ENCODE measurements around the gene SNAP25.

The SNAP25 gene

GRCh38 chr20:10228330-10228729 is 9.7 kb downstream of the SNAP25 start:
- no peak for DNase-seq
- WGBS (ENCODE audit: insufficient coverage): 100% methylated on average over 1 of the region's 2 CpGs
- H3K4me3 ChIP-seq (ENCODE audit: control insufficient read depth in 1 of 7, extremely low read depth in 1 of 7, insufficient read depth in 4 of 7, low read depth in 2 of 7, low read length in 6 of 7): no peak overlapping the region
- POLR2A ChIA-PET: no interaction called here
- CTCF ChIA-PET: no interaction called here
- H3K27ac ChIP-seq (ENCODE audit: insufficient read depth in 1 of 2, low read depth in 1 of 2, low read length in 2 of 2, poor library complexity in 1 of 2, severe bottlenecking in 2 of 2): no peak overlapping the region
- no peaks in the 10 kb centered on the region for H3K9me3 ChIP-seq (ENCODE audit: control extremely low read depth in 1 of 5, control insufficient read depth in 4 of 5, insufficient read depth in 2 of 5, low read depth in 1 of 5, low read length in 4 of 5)
- no peaks in the 10 kb centered on the region for H3K36me3 ChIP-seq (ENCODE audit: control insufficient read depth in 4 of 4, insufficient read depth in 4 of 4, low read length in 3 of 4)
- peaks cover 0 to 14% (median 3%) of the 10 kb centered on the region in 4 experiments for H3K4me1 ChIP-seq (ENCODE audit: control extremely low read depth in 1 of 4, control insufficient read depth in 4 of 4, insufficient read depth in 4 of 4, low read length in 3 of 4)
- H3K27me3 ChIP-seq (replicated peaks in 2 of 5; ENCODE audit: control insufficient read depth in 4 of 5, insufficient read depth in 5 of 5, low read length in 4 of 5): no peaks in the 10 kb centered on the region

- CTCF ChIA-PET: interaction anchor here (1.2 kb wide), 1 partner anchor 11 kb away, joined by 3 read pairs; no protein-coding TSS in a partner anchor
- no peak for DNase-seq
- POLR2A ChIA-PET: no interaction called here
Observed at GRCh38 chr20:10231290-10231689, 12.7 kb downstream of the SNAP25 start.

GRCh38 chr20:10236540-10237533 is 18.2 kb downstream of the SNAP25 start:
- Histone ChIP-seq H3K4me3 (ENCODE audit: control insufficient read depth in 1 of 7, extremely low read depth in 1 of 7, insufficient read depth in 4 of 7, low read depth in 2 of 7, low read length in 6 of 7) (no peak overlapping the region), H3K36me3 (ENCODE audit: control insufficient read depth in 4 of 4, insufficient read depth in 4 of 4, low read length in 3 of 4) (no peaks in the 10 kb centered on the region)
- POLR2A ChIA-PET: no interaction called here

More at GRCh38 chr20:10231290-10231689, 12.7 kb downstream of the SNAP25 start:
- Histone ChIP-seq H3K36me3 (ENCODE audit: control insufficient read depth in 4 of 4, insufficient read depth in 4 of 4, low read length in 3 of 4) (no peaks in the 10 kb centered on the region), H3K27ac (ENCODE audit: insufficient read depth in 1 of 2, low read depth in 1 of 2, low read length in 2 of 2, poor library complexity in 1 of 2, severe bottlenecking in 2 of 2) (no peak overlapping the region), H3K9me3 (ENCODE audit: control extremely low read depth in 1 of 5, control insufficient read depth in 4 of 5, insufficient read depth in 2 of 5, low read depth in 1 of 5, low read length in 4 of 5) (no peaks in the 10 kb centered on the region), H3K4me1 (ENCODE audit: control extremely low read depth in 1 of 4, control insufficient read depth in 4 of 4, insufficient read depth in 4 of 4, low read length in 3 of 4) (no peaks in the 10 kb centered on the region), H3K27me3 (replicated peaks in 2 of 5; ENCODE audit: control insufficient read depth in 4 of 5, insufficient read depth in 5 of 5, low read length in 4 of 5) (no peaks in the 10 kb centered on the region), H3K4me3 (ENCODE audit: control insufficient read depth in 1 of 7, extremely low read depth in 1 of 7, insufficient read depth in 4 of 7, low read depth in 2 of 7, low read length in 6 of 7) (no peak overlapping the region)

GRCh38 chr20:10239954-10240353 is 21.3 kb downstream of the SNAP25 start:
- H3K27me3 ChIP-seq (replicated peaks in 2 of 5; ENCODE audit: control insufficient read depth in 4 of 5, insufficient read depth in 5 of 5, low read length in 4 of 5): no peaks in the 10 kb centered on the region
- peak; percentile 13 to 60 (median 57) for DNase-seq
- ChIA-PET CTCF (no interaction called here), POLR2A (no interaction called here)
- H3K9me3 ChIP-seq (ENCODE audit: control extremely low read depth in 1 of 5, control insufficient read depth in 4 of 5, insufficient read depth in 2 of 5, low read depth in 1 of 5, low read length in 4 of 5): no peaks in the 10 kb centered on the region
- no peak overlapping the region for H3K4me3 ChIP-seq (ENCODE audit: control insufficient read depth in 1 of 7, extremely low read depth in 1 of 7, insufficient read depth in 4 of 7, low read depth in 2 of 7, low read length in 6 of 7)
- no peak overlapping the region for H3K27ac ChIP-seq (ENCODE audit: insufficient read depth in 1 of 2, low read depth in 1 of 2, low read length in 2 of 2, poor library complexity in 1 of 2, severe bottlenecking in 2 of 2)
- 27% methylated on average over 4 of the region's 4 CpGs for WGBS (ENCODE audit: insufficient coverage)
- H3K4me1 ChIP-seq (ENCODE audit: control extremely low read depth in 1 of 4, control insufficient read depth in 4 of 4, insufficient read depth in 4 of 4, low read length in 3 of 4): peaks cover 0 to 8% (median 7%) of the 10 kb centered on the region in 4 experiments
- no peaks in the 10 kb centered on the region for H3K36me3 ChIP-seq (ENCODE audit: control insufficient read depth in 4 of 4, insufficient read depth in 4 of 4, low read length in 3 of 4)

More at GRCh38 chr20:10236540-10237533, 18.2 kb downstream of the SNAP25 start:
- Histone ChIP-seq H3K4me1 (ENCODE audit: control extremely low read depth in 1 of 4, control insufficient read depth in 4 of 4, insufficient read depth in 4 of 4, low read length in 3 of 4) (peaks cover 0 to 8% (median 7%) of the 10 kb centered on the region in 4 experiments), H3K9me3 (ENCODE audit: control extremely low read depth in 1 of 5, control insufficient read depth in 4 of 5, insufficient read depth in 2 of 5, low read depth in 1 of 5, low read length in 4 of 5) (no peaks in the 10 kb centered on the region), H3K27me3 (replicated peaks in 2 of 5; ENCODE audit: control insufficient read depth in 4 of 5, insufficient read depth in 5 of 5, low read length in 4 of 5) (no peaks in the 10 kb centered on the region), H3K27ac (ENCODE audit: insufficient read depth in 1 of 2, low read depth in 1 of 2, low read length in 2 of 2, poor library complexity in 1 of 2, severe bottlenecking in 2 of 2) (no peak overlapping the region)
- CTCF ChIA-PET: interaction anchor here (0.8 kb wide), 2 partner anchors 190 to 193 kb away, joined by 3 read pairs; no protein-coding TSS in a partner anchor
- 94% methylated on average over 10 of the region's 10 CpGs for WGBS (ENCODE audit: insufficient coverage)
- no peak for DNase-seq

GRCh38 chr20:10240655-10241054 is 22.0 kb downstream of the SNAP25 start:
- WGBS (ENCODE audit: insufficient coverage): 97% methylated on average over 7 of the region's 8 CpGs
- Histone ChIP-seq H3K36me3 (ENCODE audit: control insufficient read depth in 4 of 4, insufficient read depth in 4 of 4, low read length in 3 of 4) (no peaks in the 10 kb centered on the region), H3K9me3 (ENCODE audit: control extremely low read depth in 1 of 5, control insufficient read depth in 4 of 5, insufficient read depth in 2 of 5, low read depth in 1 of 5, low read length in 4 of 5) (no peaks in the 10 kb centered on the region), H3K27ac (ENCODE audit: insufficient read depth in 1 of 2, low read depth in 1 of 2, low read length in 2 of 2, poor library complexity in 1 of 2, severe bottlenecking in 2 of 2) (no peak overlapping the region), H3K4me3 (ENCODE audit: control insufficient read depth in 1 of 7, extremely low read depth in 1 of 7, insufficient read depth in 4 of 7, low read depth in 2 of 7, low read length in 6 of 7) (no peak overlapping the region), H3K27me3 (replicated peaks in 2 of 5; ENCODE audit: control insufficient read depth in 4 of 5, insufficient read depth in 5 of 5, low read length in 4 of 5) (no peaks in the 10 kb centered on the region), H3K4me1 (ENCODE audit: control extremely low read depth in 1 of 4, control insufficient read depth in 4 of 4, insufficient read depth in 4 of 4, low read length in 3 of 4) (peaks cover 0 to 8% (median 7%) of the 10 kb centered on the region in 4 experiments)
- POLR2A ChIA-PET: no interaction called here
- CTCF ChIA-PET: no interaction called here
- no peak for DNase-seq

GRCh38 chr20:10242166-10242565 is 23.5 kb downstream of the SNAP25 start:
- Histone ChIP-seq H3K9me3 (ENCODE audit: control extremely low read depth in 1 of 5, control insufficient read depth in 4 of 5, insufficient read depth in 2 of 5, low read depth in 1 of 5, low read length in 4 of 5) (no peaks in the 10 kb centered on the region), H3K27ac (ENCODE audit: insufficient read depth in 1 of 2, low read depth in 1 of 2, low read length in 2 of 2, poor library complexity in 1 of 2, severe bottlenecking in 2 of 2) (no peak overlapping the region), H3K27me3 (replicated peaks in 2 of 5; ENCODE audit: control insufficient read depth in 4 of 5, insufficient read depth in 5 of 5, low read length in 4 of 5) (no peaks in the 10 kb centered on the region), H3K4me1 (ENCODE audit: control extremely low read depth in 1 of 4, control insufficient read depth in 4 of 4, insufficient read depth in 4 of 4, low read length in 3 of 4) (peaks cover 0 to 11% (median 7%) of the 10 kb centered on the region in 4 experiments), H3K36me3 (ENCODE audit: control insufficient read depth in 4 of 4, insufficient read depth in 4 of 4, low read length in 3 of 4) (no peaks in the 10 kb centered on the region), H3K4me3 (ENCODE audit: control insufficient read depth in 1 of 7, extremely low read depth in 1 of 7, insufficient read depth in 4 of 7, low read depth in 2 of 7, low read length in 6 of 7) (no peak overlapping the region)
- 96% methylated on average over 2 of the region's 2 CpGs for WGBS (ENCODE audit: insufficient coverage)
- POLR2A ChIA-PET: interaction anchor here (1.3 kb wide), 1 partner anchor 12 kb away, joined by 3 read pairs; no protein-coding TSS in a partner anchor
- CTCF ChIA-PET: interaction anchor here (1.0 to 1.4 kb wide), 2 partner anchors 11 to 16 kb away, joined by 3 to 4 read pairs; no protein-coding TSS in a partner anchor
- no peak for DNase-seq

- WGBS (ENCODE audit: insufficient coverage): 33% methylated on average over 1 of the region's 3 CpGs
- H3K27me3 ChIP-seq (replicated peaks in 2 of 5; ENCODE audit: control insufficient read depth in 4 of 5, insufficient read depth in 5 of 5, low read length in 4 of 5): no peaks in the 10 kb centered on the region
- H3K9me3 ChIP-seq (ENCODE audit: control extremely low read depth in 1 of 5, control insufficient read depth in 4 of 5, insufficient read depth in 2 of 5, low read depth in 1 of 5, low read length in 4 of 5): no peaks in the 10 kb centered on the region
- ChIA-PET POLR2A (no interaction called here), CTCF (no interaction called here)
- H3K4me3 ChIP-seq (ENCODE audit: control insufficient read depth in 1 of 7, extremely low read depth in 1 of 7, insufficient read depth in 4 of 7, low read depth in 2 of 7, low read length in 6 of 7): no peak overlapping the region
- no peak for DNase-seq
- H3K27ac ChIP-seq (ENCODE audit: insufficient read depth in 1 of 2, low read depth in 1 of 2, low read length in 2 of 2, poor library complexity in 1 of 2, severe bottlenecking in 2 of 2): no peak overlapping the region
- peaks cover 0 to 4% (median 0%) of the 10 kb centered on the region in 4 experiments for H3K4me1 ChIP-seq (ENCODE audit: control extremely low read depth in 1 of 4, control insufficient read depth in 4 of 4, insufficient read depth in 4 of 4, low read length in 3 of 4)
- no peaks in the 10 kb centered on the region for H3K36me3 ChIP-seq (ENCODE audit: control insufficient read depth in 4 of 4, insufficient read depth in 4 of 4, low read length in 3 of 4)
Observed at GRCh38 chr20:10247440-10247839, 28.8 kb downstream of the SNAP25 start.

All from common myeloid progenitor, CD34-positive (primary cell).